GM19452 (cell line): ENCODE data around the gene NPB.
A peak's percentile ranks its signal among the peaks of the same experiment; 100 is the strongest.

Experiments
- ATAC-seq: cut with Tn5 transposase; IDR thresholded peaks from one replicate; pipeline ENCODE4 v1.9.1; 2021; ENCODE audit not compliant: unreplicated experiment

The NPB gene

DNA sequence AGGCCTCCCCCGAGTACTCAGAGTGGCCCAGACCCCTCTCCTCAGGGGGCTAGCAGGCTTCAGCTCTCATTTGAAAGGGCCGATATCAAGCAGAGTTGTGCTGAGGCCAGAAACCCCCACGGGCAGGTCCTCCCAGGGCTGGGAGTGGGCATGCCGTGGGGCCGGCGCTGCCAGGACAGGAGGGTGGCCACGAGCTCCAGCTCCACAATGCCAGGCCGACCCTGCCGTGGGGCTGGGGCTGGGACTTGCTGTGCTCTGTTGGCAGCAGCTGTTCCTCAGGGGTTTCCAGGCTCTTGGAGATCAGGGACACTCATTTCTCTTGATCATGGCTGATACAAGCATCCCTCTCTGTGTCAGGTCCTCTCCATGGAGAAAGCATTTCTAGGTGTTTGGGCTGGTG lies 3.2 kb upstream of the NPB start:
- no peak for ATAC-seq

DNA sequence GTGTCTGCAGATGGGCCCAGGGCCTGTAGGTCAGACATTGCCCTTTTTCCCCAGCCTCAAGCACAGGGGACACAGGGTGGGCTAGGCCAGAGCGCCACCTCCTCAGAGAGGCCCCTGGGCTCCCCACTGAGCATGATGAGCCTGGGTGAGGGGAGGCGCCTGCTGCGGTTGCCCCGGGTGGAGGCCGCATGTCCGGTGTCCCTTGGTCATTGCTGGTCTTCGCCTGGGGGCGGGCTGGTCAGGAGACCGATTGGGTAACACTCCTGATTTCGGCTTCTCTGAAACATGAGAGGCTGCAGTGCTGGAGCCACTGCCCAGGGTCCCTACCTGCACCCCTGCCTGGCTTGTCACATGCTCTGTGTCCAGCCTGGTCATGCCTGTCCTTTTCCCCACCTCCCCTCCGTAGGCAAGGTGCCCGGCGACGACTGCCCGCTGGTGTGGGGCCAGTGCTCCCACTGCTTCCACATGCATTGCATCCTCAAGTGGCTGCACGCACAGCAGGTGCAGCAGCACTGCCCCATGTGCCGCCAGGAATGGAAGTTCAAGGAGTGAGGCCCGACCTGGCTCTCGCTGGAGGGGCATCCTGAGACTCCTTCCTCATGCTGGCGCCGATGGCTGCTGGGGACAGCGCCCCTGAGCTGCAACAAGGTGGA lies 2.4 kb upstream of the NPB start:
- no peak for ATAC-seq

DNA sequence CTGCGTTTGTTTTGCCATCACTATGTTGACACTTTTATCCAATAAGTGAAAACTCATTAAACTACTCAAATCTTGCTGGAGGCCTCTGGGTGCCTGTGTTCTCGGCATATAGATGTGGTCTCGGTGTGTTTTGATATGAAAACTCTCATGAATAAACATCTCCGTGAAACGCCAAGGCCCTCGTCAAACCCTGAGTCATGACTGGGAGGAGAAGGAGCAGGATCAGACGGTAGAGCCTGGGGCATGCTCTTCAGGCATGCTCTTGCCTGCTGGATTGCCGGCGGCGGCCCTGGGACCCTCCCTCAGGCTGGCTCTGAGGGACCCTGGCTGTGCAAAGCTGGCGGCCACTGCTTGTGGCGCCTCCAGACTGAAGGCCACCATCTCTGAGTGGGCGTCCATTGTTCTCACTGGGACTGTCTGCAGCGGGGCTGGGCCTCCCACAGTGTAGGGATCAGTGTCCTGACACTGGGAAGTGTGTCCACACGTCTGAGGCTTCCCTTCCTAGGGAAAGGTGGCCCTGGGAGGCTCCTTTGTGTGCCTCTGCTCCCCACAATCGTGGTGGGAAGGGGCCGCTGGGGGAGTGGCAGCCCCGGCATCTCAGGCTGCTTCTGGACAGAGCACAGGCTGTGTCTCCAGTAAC lies 1.7 kb upstream of the NPB start:
- no peak for ATAC-seq

DNA sequence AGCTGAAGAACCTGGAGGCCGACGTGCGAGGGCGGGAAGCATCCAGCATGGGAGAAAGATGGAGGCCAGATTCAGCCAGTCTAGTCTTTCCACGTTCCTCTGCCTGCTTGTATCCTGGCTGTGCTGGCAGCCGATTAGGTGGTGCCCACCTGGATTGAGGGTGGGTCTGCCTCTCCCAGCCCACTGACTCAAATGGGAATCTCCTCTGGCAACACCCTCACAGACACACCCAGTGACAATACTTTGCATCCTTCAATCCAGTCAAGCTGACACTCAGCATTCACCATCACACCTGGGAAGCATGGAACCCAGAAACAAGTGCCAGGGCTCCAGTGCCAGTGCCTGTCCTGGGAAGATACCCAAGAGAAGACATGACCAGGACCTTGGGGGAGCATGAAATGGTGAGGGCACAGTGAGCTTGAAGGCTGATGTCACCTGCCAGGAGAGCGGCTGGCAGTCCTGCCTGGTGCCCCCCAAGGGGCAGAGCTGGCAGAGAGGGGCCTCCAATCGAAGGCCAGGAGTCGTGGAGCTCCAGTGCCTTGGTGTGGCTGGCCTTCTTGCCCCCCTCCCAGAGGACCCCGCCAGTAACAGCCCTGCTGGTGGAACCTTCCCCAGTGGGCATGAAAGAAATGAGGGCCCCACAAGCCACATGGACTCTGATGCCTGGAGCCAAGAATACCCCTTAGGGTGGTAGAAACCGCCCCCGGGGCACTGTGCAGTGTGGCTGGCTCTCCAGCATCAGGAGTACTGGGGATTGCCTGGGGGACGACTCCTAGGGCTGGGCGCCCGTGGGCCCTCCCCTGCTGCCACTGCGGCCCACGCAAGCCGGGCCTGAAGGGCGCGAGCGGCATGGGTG lies 643 bp upstream of the NPB start:
- ATAC-seq: no peak

DNA sequence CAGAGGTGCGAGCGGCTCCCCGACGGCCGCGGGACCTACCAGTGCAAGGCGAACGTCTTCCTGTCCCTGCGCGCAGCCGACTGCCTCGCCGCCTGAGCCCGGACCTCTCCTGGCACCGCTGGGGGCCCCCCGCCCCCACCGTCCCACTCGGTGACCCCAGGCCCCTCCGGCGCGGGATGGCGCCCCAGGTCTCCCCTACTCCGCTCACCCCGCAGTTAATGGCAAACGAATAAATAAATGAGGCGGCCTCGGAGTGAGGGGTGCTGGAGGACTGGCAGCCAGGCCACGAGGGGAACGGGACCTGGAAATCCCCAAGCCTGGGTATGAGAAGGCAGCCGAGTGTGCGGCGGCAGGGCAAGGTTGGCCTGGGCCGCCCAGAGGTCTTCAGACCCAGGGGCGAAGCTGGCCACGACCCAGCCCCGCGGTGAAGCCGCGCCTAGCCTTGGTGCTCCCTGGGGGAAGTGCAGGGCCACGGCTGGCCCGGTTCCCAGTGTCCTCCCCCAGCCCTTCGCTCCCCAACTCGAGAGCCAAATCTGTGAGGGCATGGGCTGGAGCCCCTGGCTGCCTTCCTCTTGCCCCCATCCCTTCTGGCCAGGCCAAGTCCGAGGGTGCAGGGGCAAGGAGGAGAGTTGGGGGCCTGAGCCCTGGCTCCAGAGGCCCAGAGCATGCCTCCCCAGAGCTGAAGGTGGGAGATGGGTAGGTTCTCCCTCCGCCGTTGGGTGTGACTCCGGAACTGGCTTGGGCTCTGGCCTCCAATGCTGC lies 796 bp downstream of the NPB start:
- no peak for ATAC-seq

DNA sequence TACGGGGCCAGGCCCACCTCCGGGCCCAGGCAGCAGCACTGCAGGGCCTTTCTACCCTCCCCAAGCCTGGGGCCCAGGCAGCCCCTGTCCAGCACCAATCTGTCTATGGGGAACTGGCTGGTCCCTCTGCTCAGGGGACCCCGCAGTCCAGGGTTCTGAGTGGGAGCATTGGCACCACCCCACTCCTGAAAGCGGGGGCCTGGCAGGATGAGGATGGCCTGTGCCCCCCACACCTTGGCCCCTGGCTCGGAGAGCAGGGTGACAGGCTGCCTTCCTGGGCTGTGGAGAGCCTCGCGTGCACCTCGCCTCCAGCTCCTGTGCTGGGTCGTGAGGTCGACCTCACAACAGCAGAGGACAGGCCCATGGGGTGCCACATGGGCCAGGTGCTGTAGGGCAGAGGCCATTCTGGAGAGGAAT lies 1.4 kb downstream of the NPB start:
- ATAC-seq: no peak

DNA sequence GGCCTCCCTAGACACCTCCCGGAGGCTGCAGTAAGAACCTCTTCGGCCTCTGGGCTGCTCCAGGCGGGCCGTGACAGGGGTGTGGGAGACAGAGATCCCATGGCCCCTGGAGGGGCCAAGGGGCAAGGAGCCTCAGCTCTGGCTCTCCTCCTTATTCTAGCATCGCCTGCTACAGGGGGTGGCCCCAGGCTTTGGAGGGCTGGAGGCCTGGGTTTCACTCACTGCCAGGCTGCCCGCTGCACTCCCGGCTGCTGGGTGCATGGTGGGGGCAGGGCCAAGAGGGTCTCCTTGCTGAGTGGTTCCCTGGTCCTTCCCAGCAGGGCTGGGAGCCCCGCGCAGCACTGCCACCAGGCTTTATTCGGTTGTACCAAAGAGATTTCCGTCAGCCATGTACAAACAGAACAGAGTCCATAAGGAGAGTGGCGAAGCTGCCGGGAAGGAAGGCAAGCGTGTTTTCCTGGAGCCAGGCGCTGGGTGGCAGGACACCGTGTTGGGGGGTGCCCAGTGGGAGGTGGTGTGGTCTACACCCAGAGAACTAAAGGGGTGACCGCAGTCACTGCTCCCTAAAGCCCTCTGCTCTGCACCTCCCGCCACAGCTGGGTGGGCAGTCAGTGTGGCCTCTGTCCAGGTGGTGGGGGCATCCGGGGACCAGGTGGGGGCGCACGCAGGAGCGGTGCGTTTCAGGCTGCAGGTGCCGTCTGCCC lies 2.0 kb downstream of the NPB start:
- ATAC-seq: no peak

DNA sequence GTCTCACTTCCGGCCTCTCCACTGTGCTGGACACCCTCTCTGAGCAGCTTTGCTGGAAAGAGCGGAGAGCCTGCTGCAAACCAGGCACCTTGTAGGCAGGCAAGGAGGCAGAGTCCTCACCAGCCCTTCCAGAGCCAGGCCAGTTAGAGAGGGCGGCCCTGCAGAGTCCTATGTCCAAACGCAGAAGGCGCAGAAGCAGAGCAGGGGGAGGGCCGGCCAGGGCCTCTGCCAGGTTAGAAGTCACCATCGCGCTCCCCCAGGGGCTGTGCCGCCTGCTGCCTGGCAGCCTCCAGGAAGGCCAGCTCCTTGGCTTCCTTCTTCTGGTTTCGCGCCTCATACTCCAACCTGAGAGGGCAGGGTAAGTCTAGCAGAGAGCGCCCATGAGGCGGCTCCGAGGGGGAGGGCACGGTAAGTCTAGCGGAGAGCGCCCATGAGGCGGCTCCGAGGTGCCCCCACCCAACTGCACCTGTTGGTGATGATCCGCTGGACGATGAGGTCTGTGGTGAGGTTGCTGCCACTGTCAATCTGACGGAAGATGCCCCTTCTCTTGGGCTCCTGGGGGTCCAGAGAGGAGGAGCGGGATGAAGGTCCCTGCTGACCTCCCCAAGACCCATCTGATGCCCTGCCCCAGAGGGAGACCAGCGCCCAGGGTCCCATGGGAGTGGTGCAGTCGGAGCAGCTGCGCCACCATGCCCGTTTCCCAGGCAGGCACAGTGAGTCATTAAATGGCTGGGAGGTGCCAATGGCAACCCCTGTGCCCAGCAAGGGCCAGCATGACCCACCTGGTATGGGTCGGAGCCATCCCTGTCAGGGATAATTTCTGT lies 2.8 kb downstream of the NPB start:
- ATAC-seq: no peak

DNA sequence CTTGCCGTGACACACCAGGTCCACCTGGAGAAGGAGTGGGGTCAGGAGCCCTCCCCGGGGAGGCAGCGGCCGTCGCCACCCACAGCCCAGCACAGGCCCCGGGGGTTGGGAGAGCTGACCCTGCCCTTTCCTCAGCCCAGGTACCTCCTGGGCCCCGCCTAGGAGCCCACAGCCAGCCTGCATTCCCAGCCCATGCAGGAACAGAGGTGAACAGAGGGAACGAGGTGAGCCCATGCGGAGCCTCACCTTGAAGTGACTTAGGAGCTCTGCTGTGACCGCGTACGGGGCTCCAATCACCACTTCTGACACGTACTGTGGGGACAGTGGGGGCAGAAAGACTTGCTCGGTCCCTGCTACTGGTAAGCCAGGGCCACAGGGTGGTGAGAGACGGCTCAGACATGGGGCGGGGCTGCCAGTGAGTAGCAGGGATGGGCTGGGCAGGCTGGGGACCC lies 3.4 kb downstream of the NPB start:
- ATAC-seq: no peak

DNA sequence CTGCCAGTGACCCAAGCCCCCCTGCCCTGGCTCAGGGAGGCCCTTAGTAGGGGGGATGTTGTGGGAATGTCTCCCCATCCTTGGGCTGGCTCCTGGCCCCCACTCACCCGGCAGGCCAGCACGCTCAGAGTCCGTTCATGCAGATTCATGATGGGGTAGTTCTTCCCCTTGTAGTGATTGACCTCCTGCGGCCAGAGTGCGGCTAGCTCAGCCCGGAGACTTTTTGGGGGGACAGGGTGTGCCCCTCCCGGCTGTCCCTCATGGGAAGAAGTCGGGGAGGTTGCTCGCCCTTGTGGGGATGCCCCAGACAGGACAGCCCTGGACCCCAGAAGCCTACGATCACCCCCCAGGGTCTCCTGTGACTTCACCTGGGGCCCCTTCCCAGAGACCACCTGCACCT lies 4.0 kb downstream of the NPB start:
- ATAC-seq: no peak

DNA sequence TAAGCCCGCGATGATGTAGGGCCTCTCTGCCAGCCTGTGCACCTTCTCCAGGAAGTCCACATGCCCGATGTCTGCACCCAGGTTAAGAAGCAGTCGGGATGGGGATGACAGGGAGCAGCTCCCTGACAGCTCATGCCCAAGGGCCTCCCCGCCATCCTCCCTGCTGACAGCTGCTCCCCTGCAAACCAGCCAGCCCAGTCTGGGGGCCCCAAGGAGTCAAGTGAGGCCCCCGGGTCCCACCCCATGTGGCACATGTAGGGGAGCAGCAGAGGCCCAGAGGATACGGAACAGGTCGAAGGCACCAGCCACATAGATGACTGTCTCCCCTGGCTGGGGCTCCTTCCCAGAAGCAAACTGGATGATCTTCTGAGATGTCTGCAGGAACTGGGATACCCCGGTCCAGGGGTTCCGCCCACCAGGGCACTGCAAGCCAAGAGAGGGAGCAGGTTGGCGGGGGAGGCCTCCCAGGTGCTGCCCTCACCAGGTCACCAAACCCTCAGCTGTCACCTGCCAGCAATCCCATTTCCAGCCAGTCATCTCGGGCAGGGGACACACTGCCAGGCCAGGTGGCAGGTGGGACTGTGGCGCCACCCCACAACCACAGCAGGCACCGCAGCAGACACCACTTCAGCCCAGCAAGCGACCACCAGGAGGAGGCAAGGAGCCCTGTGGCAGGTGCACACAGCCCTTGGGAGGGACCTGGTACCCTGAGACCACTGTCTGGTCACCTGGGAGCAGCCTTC lies 4.6 kb downstream of the NPB start:
- no peak for ATAC-seq

DNA sequence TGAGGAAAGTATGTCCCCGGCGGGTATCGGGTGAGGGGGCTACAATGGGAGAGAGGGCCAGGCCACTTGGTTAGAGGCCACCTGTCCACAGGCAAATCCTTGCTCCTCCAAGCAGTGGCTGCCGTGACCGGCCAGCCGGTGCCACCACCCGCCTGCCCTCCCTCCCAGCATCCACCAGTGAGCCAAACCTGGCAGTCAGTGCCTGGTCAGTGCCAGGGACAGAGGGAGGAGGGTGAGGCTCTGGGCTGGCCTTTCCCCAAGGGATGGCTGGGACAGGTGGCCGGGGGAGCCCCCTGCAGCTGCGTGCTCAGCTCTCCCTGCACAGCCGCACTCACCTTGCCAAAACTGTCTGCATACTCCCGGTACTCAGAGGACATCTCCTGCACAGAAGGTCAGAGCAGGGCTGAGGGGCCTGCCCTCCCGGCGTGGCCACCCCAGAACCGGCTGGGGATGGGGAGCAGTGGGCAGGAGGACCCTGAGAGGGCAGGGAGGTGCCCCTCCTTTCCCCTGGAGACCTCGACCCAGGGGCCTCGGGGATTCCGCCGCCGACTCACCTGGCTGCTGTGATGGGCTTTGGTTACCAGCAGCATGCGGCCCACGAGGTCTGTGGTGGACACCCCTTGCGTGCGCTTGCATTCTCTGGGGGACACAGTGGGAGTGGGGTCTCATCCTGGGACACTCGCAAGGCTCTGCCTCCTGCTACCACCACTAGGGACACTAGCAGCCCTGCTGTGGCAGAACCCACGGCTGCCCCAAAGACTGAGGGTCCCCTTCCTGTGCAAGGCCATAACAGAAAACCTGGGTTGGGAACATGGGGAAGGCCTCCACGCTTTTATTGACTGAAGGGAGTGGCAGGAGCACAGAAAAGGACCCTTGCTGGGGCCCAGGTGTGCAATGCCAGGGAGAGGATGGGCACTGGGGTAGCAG lies 5.4 kb downstream of the NPB start:
- ATAC-seq: no peak

DNA sequence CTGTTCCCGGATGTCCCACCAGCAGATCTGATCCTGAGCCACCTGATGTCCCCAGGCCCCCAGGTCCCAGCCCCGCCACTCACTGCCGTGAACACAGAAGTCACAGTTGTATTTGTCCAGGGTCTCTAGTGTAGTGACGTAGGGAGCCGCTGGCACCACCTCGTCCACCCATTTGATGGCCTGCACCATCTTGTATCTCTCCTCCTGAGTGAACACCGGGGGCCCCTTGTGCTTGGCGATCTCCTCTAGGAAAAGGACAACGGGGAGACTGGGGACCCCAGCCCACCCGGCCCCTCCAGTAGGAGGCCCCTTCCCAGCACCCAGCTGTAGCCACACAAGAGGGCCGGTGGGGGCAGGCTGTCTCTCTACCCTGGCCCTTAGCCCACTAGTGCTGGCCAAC lies 6.8 kb downstream of the NPB start:
- no peak for ATAC-seq

DNA sequence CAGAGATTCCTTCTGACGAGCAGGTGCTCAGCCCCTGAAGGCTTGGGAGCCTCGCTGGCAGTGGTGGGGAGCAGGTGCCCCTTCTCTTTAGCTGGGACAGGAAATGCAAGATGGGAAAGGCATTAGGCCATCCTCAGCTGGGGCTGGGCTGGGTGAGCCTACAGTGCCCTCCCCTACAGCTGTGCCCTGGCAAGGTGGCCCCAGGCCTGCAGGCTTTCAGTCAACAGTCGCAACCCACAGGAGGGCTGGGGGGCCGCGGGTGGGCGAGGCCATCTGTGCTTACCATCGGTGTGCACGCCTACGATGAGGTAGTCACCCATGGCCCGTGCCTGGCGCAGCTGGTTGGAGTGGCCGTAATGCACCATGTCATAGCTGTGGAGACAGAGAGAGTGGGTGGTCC lies 7.2 kb downstream of the NPB start:
- ATAC-seq: no peak

DNA sequence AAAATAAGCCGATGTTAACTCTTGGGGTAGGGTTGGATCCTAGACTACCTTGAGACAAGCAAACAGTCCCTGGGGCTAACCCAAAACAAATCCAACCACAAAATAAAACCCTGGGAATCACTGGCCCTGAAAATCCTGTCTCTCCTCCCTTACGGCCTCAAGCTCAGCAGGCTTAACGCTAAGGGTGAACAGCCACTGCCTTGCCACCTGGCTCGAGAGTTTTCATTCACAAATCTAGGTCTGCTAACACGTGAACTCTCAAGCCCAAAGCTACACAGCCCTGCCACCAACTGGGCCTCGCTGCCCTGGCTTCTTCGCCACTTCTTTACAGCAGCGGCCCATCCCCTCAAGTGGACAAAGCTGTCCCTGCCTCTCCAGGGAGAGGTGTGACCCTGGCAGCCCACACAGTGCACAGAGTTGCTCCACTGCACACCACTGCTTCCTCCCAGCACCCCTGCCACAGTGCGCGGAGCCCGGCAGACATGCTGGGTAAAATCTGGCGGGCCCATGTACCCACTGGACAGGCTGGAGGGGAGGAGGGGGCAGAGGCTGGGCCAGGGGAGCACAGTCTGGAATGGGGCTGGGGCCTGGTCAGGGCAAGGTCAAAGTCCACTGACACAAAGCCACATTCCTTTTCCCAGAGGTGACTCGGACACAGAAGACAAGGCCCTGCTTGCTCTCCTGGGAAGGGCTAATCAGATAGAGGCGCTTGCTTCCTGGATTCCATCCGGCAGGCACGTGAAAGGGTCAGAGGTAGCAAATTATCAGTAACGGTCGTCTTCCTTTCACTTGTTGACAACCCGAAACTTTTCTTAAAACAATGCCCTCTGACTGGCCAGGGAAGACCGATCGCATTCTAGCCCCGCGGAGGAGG lies 8.2 kb downstream of the NPB start:
- no peak for ATAC-seq

DNA sequence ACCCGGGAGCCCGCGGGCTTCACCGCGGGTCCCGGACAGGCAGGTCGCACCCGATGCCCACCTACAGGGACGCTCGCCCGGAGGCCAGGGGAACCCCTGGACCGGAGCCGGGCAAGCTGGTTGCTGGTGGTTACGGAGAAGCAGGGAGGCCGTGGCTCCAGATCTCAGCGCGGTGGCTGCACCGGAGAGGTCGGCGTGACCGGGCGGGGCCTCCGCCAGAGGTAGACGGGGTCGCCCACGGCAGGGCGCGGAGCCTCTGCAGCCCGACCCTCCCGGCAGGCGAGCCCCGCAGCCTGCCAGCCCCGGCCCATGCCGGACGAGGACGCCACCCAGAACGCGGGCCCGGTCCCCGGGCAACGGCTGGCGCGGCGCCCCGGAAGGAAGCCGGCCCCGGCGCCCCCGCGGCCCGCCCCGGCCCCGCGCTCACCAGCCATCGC lies 8.8 kb downstream of the NPB start:
- ATAC-seq: peak; percentile 35
